Liver (tissue), 3 donors: ENCODE measurements around the gene SPEG.

Experiments
- CTCF ChIP-seq: fragments of 150-350 bp; IDR thresholded peaks from 2 replicates; pipeline ENCODE4 v1.5.1; 2017; ENCODE audit warnings: improper control_type of control experiment, low read depth, low read length; ENCODE audit not compliant: missing input control
- HNF4A ChIP-seq, 2 donors: conservative IDR thresholded peaks; 2 replicates each; pipeline ENCODE4 v1.6.1; 2016; ENCODE audit warnings: antibody characterized with exemption in 2 of 2, mild to moderate bottlenecking in 2 of 2
- MAX ChIP-seq: IDR thresholded peaks from 2 replicates; pipeline ENCODE4 v1.6.1; 2016; ENCODE audit warnings: antibody characterized with exemption
- RAD21 ChIP-seq, 2 donors: IDR thresholded peaks; 2 replicates each; pipeline ENCODE4 v1.6.1; 2016; ENCODE audit warnings: antibody characterized with exemption in 2 of 2, mild to moderate bottlenecking in 2 of 2
- REST ChIP-seq: IDR thresholded peaks from 2 replicates; pipeline ENCODE4 v1.6.1; 2016; ENCODE audit warnings: antibody characterized with exemption, mild to moderate bottlenecking
- RXRA ChIP-seq, 2 donors: IDR thresholded peaks; 2 replicates each; pipeline ENCODE4 v1.6.1; 2017 to 2018; ENCODE audit warnings: antibody characterized with exemption in 2 of 2, mild to moderate bottlenecking in 1 of 2
- SP1 ChIP-seq: IDR thresholded peaks from 2 replicates; pipeline ENCODE4 v1.6.1; 2018; ENCODE audit warnings: antibody characterized with exemption, mild to moderate bottlenecking
- TAF1 ChIP-seq: conservative IDR thresholded peaks from 2 replicates; pipeline ENCODE4 v1.6.1; 2016; ENCODE audit warnings: antibody characterized with exemption, mild to moderate bottlenecking
- YY1 ChIP-seq: IDR thresholded peaks from 2 replicates; pipeline ENCODE4 v1.6.1; 2016; ENCODE audit warnings: antibody characterized with exemption, mild to moderate bottlenecking
- ZBTB33 ChIP-seq: IDR thresholded peaks from 2 replicates; pipeline ENCODE4 v1.6.1; 2016; ENCODE audit warnings: antibody characterized with exemption
- donor health status: healthy.
- donor health status: healthy.

GRCh38 chr2:219418155-219419011 lies 16.3 kb upstream of the SPEG start, which contains the start of gene DES:
- no peak for TF ChIP-seq YY1
- no peak for TF ChIP-seq CTCF
- TF ChIP-seq RAD21 (IDR thresholded peaks at IDR 0.05): no peak
- TF ChIP-seq REST: no peak
- TF ChIP-seq TAF1: no peak
- no peak for TF ChIP-seq RXRA (IDR thresholded peaks at IDR 0.05)
- no peak for TF ChIP-seq MAX
- TF ChIP-seq HNF4A (conservative IDR thresholded peaks at IDR 0.05): no peak
- no peak for TF ChIP-seq SP1
- TF ChIP-seq ZBTB33: no peak
